ENCODE measurements around the gene SURF6.
A peak's percentile ranks its signal among the peaks of the same experiment; 100 is the strongest.

Gene SURF6

DNA sequence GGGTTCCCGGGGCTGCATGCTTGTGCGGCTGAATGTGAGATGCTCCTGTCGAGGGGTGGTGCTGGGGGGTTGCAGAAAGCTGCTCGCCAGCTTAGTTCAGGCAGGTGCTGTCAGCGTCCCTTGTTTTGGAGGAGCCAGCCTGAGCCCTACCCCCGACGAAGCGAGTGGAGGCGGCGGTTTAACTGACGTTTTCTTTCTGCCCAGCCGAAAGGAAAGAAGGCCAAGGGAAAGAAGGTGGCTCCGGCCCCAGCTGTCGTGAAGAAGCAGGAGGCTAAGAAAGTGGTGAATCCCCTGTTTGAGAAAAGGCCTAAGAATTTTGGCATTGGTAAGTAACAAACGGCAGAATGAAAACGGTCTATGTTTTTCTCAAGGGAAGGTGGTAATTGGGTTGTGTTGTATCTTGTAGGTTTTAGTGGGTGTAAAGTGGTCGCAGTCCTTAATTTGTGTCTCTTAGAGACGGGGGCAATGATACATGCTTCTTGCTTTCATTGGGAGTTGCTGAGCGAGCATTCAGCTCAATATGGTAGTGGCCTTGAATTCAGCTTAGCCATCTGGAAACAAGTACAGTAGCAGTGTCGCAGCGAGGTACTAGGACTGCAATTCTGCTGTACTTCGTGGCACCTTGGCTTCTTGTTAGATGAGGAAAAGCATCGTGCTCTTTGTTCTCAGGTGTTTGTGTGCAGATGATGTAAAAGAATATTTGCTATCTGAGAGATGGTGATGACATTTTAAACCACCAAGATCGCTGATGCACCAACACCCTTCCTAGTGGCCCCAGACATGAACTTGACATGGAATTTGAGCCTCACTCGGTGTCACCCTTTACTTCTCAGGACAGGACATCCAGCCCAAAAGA is 13.0 kb upstream of the SURF6 start:
- peak overlapping the region; percentile 93 for H3K27ac ChIP-seq (ENCODE audit: poor library complexity, severe bottlenecking)
- H3K27me3 ChIP-seq (ENCODE audit: insufficient read depth, poor library complexity, severe bottlenecking): no peaks in the 10 kb centered on the region
- DNase-seq (ENCODE audit: low spot score) (no peak), ATAC-seq (ENCODE audit: low read depth) (no peak)
- peaks cover 81% of the 10 kb centered on the region for H3K36me3 ChIP-seq (ENCODE audit: low read depth)
- TF ChIP-seq, protein P1, sequence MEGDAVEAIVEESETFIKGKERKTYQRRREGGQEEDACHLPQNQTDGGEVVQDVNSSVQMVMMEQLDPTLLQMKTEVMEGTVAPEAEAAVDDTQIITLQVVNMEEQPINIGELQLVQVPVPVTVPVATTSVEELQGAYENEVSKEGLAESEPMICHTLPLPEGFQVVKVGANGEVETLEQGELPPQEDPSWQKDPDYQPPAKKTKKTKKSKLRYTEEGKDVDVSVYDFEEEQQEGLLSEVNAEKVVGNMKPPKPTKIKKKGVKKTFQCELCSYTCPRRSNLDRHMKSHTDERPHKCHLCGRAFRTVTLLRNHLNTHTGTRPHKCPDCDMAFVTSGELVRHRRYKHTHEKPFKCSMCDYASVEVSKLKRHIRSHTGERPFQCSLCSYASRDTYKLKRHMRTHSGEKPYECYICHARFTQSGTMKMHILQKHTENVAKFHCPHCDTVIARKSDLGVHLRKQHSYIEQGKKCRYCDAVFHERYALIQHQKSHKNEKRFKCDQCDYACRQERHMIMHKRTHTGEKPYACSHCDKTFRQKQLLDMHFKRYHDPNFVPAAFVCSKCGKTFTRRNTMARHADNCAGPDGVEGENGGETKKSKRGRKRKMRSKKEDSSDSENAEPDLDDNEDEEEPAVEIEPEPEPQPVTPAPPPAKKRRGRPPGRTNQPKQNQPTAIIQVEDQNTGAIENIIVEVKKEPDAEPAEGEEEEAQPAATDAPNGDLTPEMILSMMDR (IDR thresholded peaks at IDR 0.05; ENCODE audit: poor library complexity, severe bottlenecking): no peak
- H3K9me3 ChIP-seq (ENCODE audit: severe bottlenecking): no peaks in the 10 kb centered on the region
- peak overlapping the region; percentile 93 for H3K4me3 ChIP-seq (ENCODE audit: severe bottlenecking)
- peaks cover 7% of the 10 kb centered on the region for H3K4me1 ChIP-seq (ENCODE audit: insufficient read depth, poor library complexity, severe bottlenecking)

DNA sequence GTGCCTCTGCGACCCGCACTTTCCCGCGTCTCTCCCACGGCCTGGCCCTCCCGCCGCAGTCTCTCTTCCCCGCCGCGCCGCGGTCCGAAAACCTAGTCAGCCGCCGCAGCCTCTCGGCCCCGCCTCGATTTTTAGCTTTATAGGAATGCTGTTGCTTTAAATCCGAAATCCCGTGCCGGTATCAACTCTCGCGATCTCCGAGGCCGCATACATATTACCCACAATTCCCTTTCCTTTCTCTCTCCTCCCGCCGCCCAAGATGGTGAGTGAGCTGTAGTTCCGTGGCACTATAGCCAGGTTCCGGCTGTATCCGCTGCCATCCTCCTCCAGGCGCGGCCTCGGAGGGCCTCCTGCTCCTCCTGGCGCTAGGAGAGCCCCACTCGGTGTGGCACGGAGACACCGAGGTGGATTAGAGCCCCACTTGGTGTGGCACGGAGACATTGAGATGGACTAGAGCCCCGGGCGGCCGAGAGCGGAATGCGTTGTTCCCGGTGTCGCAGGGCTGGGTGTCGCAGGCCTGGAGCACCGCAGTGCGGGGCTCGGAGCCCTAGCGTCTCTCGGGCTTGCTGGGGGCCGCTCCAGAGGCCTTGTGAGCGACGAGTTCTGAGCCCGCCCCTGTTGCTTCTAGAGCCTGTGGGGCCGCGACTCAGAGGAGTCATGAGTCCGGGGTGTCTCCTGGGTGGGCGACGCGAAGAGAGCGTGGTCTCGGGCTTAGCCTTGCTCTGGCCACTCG is 12.2 kb upstream of the SURF6 start, which contains the start of the genes MED22 and RPL7A:
Gene MED22 (minus strand): TSS at position 147 of the 733 bp plus-strand sequence. CDS start 1,469 bp downstream, outside the sequence.
Gene RPL7A (plus strand): TSS at position 234 of the 733 bp plus-strand sequence. CDS start 26 bp downstream, at position 260.
- H3K27me3 ChIP-seq (ENCODE audit: insufficient read depth, poor library complexity, severe bottlenecking): no peaks in the 10 kb centered on the region
- ATAC-seq (ENCODE audit: low read depth) (peak; percentile 56), DNase-seq (ENCODE audit: low spot score) (peak; percentile 89)
- H3K4me3 ChIP-seq (ENCODE audit: severe bottlenecking): peak within 1 kb of the TSS; percentile 93
- TF ChIP-seq, protein P1 (IDR thresholded peaks at IDR 0.05; ENCODE audit: poor library complexity, severe bottlenecking): no peak
- peak within 1 kb of the TSS; percentile 93 for H3K27ac ChIP-seq (ENCODE audit: poor library complexity, severe bottlenecking)
- no peaks in the 10 kb centered on the region for H3K9me3 ChIP-seq (ENCODE audit: severe bottlenecking)
- H3K4me1 ChIP-seq (ENCODE audit: insufficient read depth, poor library complexity, severe bottlenecking): peaks cover 7% of the 10 kb centered on the region
- H3K36me3 ChIP-seq (ENCODE audit: low read depth): peaks cover 81% of the 10 kb centered on the region

DNA sequence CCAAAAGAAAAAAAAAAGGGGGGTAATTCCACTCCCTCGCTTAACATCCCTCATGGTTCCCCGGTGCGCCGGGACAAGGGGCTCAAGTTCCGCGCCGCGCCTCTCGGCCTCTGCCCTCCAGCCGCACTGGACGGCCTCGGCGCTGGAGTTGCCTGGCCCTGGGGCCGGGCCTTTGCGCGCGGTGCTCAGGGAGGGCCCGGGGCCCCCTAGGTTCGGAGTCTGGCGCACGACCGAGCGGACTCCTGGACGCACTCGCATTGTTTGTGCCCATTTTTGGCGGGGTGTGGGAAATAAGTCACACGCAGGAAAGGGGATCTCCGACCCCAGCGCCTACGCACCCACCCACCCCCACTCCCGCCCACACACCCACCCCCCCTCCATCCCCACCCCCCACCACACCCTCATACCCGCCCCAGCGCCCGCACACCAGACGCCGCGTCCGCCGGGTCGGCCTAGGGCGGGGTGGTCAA is 11.6 kb upstream of the SURF6 start:
- peak; percentile 51 for ATAC-seq (ENCODE audit: low read depth)
- DNase-seq (ENCODE audit: low spot score): no peak
- Histone ChIP-seq H3K27me3 (ENCODE audit: insufficient read depth, poor library complexity, severe bottlenecking) (no peaks in the 10 kb centered on the region), H3K4me1 (ENCODE audit: insufficient read depth, poor library complexity, severe bottlenecking) (peaks cover 7% of the 10 kb centered on the region), H3K4me3 (ENCODE audit: severe bottlenecking) (peak overlapping the region; percentile 93), H3K9me3 (ENCODE audit: severe bottlenecking) (no peaks in the 10 kb centered on the region), H3K27ac (ENCODE audit: poor library complexity, severe bottlenecking) (peak overlapping the region; percentile 93), H3K36me3 (ENCODE audit: low read depth) (peaks cover 80% of the 10 kb centered on the region)
- TF ChIP-seq, protein P1 (IDR thresholded peaks at IDR 0.05; ENCODE audit: poor library complexity, severe bottlenecking): no peak

DNA sequence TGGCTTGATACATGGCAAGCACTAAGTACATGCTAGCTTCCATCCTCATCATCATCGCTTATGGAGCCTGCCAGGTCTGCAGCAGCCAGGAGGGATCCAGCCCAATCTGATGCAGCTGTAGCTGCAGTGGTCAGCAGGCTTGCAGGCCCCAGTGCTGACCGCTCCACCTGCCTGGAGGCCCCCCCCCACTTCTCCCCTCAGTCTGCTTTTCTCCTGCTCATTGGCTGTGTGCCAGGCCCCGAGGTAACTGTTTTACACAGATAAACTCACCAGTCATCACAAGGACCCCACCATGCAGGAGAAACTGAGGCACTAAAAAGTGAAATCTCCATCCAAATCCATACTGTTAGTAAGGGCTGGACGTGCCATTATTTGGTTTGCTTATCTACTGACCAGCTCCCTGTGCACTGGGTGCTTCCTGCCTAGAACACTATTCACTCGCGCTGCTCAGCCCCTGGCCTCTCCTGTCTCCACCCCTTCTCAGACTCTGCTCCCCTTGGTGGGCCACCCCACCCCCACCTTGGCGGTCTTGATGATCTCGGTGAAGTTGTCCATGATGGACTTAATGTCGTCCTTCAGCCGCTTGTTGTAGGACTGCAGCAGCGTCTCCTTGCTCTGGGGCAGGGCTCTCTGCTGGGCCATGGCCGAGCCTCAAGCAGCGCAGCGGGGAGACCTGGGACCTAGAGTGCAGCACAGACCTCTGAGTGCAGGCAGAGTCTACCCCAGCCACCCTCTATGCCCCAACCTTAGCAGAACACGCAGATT is 10.2 kb upstream of the SURF6 start:
- no peak for DNase-seq (ENCODE audit: low spot score)
- no peak for ATAC-seq (ENCODE audit: low read depth)
- peak overlapping the region; percentile 93 for H3K4me3 ChIP-seq (ENCODE audit: severe bottlenecking)
- H3K4me1 ChIP-seq (ENCODE audit: insufficient read depth, poor library complexity, severe bottlenecking): peaks cover 7% of the 10 kb centered on the region
- H3K27me3 ChIP-seq (ENCODE audit: insufficient read depth, poor library complexity, severe bottlenecking): no peaks in the 10 kb centered on the region
- H3K27ac ChIP-seq (ENCODE audit: poor library complexity, severe bottlenecking): no peak overlapping the region
- TF ChIP-seq, protein P1 (IDR thresholded peaks at IDR 0.05; ENCODE audit: poor library complexity, severe bottlenecking): no peak
- no peaks in the 10 kb centered on the region for H3K9me3 ChIP-seq (ENCODE audit: severe bottlenecking)
- peaks cover 80% of the 10 kb centered on the region for H3K36me3 ChIP-seq (ENCODE audit: low read depth)
